DOHH2 (cell line): ENCODE data around the gene ISG15.

Experiments used
- H3F3A ChIP-seq: fragments of 200-600 bp; sonication (generic), shearing (Covaris generic); 2 replicates; pipeline ENCODE4 v1.6.0; 2016; ENCODE audit warnings: antibody characterized with exemption, mild to moderate bottlenecking; ENCODE audit not compliant: control insufficient read depth, insufficient read depth
- H3K27ac ChIP-seq: fragments of 200-600 bp; sonication (generic); 2 replicates; pipeline ENCODE4 v1.5.1; 2014; ENCODE audit warnings: low read depth, mild to moderate bottlenecking, low read length, moderate library complexity
- H3K27me3 ChIP-seq: fragments of 200-600 bp; sonication (generic); 2 replicates; pipeline ENCODE4 v1.6.1; 2014; ENCODE audit warnings: mild to moderate bottlenecking, low read length, mixed read lengths; ENCODE audit not compliant: control insufficient read depth
- H3K36me3 ChIP-seq: fragments of 200-600 bp; sonication (generic); 2 replicates; pipeline ENCODE4 v1.6.1; 2014; ENCODE audit warnings: mild to moderate bottlenecking, low read length, moderate library complexity, mixed read lengths; ENCODE audit not compliant: control insufficient read depth
- H3K4me1 ChIP-seq: fragments of 200-600 bp; sonication (generic); 2 replicates; pipeline ENCODE4 v1.6.1; 2014; ENCODE audit warnings: mild to moderate bottlenecking, low read length, mixed read lengths; ENCODE audit not compliant: control insufficient read depth
- H3K4me2 ChIP-seq: fragments of 200-600 bp; sonication (generic); 2 replicates; pipeline ENCODE4 v1.6.0; 2014; ENCODE audit warnings: mild to moderate bottlenecking, low read length, moderate library complexity
- H3K4me3 ChIP-seq: fragments of 200-600 bp; sonication (generic); 2 replicates; pipeline ENCODE4 v1.5.1; 2014; ENCODE audit warnings: mild to moderate bottlenecking, low read length, mixed read lengths
- H3K79me2 ChIP-seq: fragments of 200-600 bp; sonication (generic); 2 replicates; pipeline ENCODE4 v1.6.1; 2014; ENCODE audit warnings: mild to moderate bottlenecking, low read length, mixed read lengths; ENCODE audit not compliant: control insufficient read depth
- H3K9me2 ChIP-seq: fragments of 200-600 bp; sonication (generic); replicated peaks from 2 replicates; pipeline ENCODE4 v1.6.1; 2014; ENCODE audit warnings: mild to moderate bottlenecking, low read length, mixed read lengths; ENCODE audit not compliant: control insufficient read depth
- H3K9me3 ChIP-seq: fragments of 200-600 bp; sonication (generic); 2 replicates; pipeline ENCODE4 v1.6.1; 2014; ENCODE audit warnings: antibody characterized with exemption, low read length, mixed read lengths; ENCODE audit not compliant: control insufficient read depth, insufficient read depth
- H4K20me1 ChIP-seq: fragments of 200-600 bp; sonication (generic); 2 replicates; pipeline ENCODE4 v1.6.0; 2014; ENCODE audit warnings: low read depth, mild to moderate bottlenecking, antibody characterized with exemption, low read length, moderate library complexity; ENCODE audit not compliant: control insufficient read depth, insufficient read depth
- EZH2phosphoT487 ChIP-seq: fragments of 200-600 bp; sonication (generic); IDR thresholded peaks from 2 replicates; pipeline ENCODE4 v1.6.1; 2017; ENCODE audit warnings: borderline replicate concordance, mild to moderate bottlenecking, antibody characterized with exemption, low read length, moderate library complexity, mixed read lengths
- TF ChIP-seq, protein P1 (sequence below): fragments of 200-600 bp; sonication (generic); IDR thresholded peaks from one replicate; pipeline ENCODE4 v1.5.1; 2014; ENCODE audit warnings: antibody characterized with exemption, mild to moderate bottlenecking, low read depth, low read length; ENCODE audit not compliant: poor library complexity, severe bottlenecking

The ISG15 gene

DNA sequence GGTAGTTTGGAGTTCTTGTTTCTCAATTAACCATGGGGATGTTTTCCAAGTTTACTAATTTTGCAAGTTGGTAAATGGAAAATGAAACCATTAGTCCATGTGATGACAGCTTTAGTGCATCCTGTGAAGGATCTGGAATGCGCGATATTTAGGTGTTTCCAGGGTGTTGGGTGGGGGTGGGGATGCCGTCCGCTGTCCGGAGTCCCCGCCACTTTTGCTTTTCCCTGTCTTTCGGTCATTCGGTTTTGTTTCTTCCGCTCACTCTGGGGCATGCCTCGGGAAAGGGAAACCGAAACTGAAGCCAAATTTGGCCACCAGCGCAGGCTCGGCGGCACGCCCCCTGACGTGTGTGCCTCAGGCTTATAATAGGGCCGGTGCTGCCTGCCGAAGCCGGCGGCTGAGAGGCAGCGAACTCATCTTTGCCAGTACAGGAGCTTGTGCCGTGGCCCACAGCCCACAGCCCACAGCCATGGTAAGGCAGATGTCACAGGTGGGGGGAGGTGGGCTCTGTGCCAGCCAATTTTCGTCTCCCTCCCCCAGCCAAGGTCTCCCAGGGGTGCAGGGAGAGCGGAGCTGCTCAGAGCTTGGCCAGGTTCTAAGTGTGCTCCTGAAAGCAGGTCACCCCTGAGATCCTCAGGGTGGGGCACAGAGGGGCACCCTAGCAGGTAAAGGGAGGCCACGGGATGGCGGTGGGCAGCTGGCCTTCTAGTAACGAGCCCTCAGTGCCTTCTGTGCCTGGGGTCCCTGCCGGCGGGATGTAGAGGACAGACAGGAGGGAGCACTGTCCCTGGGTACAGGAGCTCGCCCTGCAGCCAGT lies at the start of gene ISG15:
Gene ISG15 (plus strand): TSS at position 393 of the 817 bp plus-strand sequence. CDS start 77 bp downstream, at position 470.
- no peaks in the 10 kb centered on the region for H4K20me1 ChIP-seq
- TF ChIP-seq EZH2phosphoT487: no peak
- TF ChIP-seq, protein P1, sequence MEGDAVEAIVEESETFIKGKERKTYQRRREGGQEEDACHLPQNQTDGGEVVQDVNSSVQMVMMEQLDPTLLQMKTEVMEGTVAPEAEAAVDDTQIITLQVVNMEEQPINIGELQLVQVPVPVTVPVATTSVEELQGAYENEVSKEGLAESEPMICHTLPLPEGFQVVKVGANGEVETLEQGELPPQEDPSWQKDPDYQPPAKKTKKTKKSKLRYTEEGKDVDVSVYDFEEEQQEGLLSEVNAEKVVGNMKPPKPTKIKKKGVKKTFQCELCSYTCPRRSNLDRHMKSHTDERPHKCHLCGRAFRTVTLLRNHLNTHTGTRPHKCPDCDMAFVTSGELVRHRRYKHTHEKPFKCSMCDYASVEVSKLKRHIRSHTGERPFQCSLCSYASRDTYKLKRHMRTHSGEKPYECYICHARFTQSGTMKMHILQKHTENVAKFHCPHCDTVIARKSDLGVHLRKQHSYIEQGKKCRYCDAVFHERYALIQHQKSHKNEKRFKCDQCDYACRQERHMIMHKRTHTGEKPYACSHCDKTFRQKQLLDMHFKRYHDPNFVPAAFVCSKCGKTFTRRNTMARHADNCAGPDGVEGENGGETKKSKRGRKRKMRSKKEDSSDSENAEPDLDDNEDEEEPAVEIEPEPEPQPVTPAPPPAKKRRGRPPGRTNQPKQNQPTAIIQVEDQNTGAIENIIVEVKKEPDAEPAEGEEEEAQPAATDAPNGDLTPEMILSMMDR: no peak
- H3K36me3 ChIP-seq: no peaks in the 10 kb centered on the region
- H3K79me2 ChIP-seq: no peaks in the 10 kb centered on the region
- H3K27ac ChIP-seq: no peak within 1 kb of the TSS
- H3K4me3 ChIP-seq: peak within 1 kb of the TSS; percentile 72
- peaks cover 22% of the 10 kb centered on the region for H3K4me1 ChIP-seq
- no peaks in the 10 kb centered on the region for H3F3A ChIP-seq
- no peaks in the 10 kb centered on the region for H3K9me2 ChIP-seq
- H3K9me3 ChIP-seq: no peaks in the 10 kb centered on the region
- no peaks in the 10 kb centered on the region for H3K27me3 ChIP-seq
- H3K4me2 ChIP-seq: peak within 1 kb of the TSS; percentile 79

DNA sequence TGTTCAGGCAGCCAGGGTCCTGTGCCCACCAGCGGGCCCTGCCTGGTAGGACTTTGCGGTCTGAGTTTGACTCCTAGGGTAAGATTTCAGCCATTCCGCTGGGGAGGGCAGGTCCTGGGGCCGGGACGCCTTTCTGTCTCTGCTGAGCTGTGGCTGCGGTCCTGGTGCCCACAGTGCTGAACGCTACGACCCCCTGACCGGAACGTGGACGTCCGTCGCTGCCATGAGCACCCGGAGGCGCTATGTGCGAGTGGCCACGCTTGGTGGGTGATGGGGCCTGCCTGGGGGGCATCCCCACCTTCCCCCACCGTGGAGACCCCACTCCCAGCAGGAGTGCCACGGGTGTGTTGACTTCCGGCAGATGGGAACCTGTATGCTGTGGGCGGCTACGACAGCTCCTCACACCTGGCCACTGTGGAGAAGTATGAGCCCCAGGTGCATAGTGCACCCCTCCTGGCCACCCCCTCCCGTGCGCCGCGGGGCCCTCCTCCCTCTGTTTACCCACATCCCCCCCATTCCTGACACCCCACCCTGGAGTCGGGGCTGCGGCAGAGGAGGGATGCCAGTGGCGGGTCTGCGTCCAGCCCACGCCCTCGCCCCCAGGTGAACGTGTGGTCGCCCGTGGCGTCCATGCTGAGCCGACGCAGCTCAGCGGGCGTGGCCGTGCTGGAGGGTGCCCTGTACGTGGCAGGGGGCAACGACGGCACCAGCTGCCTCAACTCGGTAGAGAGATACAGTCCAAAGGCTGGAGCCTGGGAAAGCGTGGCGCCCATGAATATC lies 49.4 kb upstream of the ISG15 start:
- 0 out of 2 replicates have a peak, but pooled peaks cover 4% of the 10 kb centered on the region for H3K27me3 ChIP-seq
- no peak for TF ChIP-seq EZH2phosphoT487
- TF ChIP-seq, protein P1: no peak
- H4K20me1 ChIP-seq: no peaks in the 10 kb centered on the region
- no peaks in the 10 kb centered on the region for H3K9me2 ChIP-seq
- peaks cover 24% of the 10 kb centered on the region for H3K4me1 ChIP-seq
- no peak overlapping the region for H3K4me2 ChIP-seq
- H3K27ac ChIP-seq: no peak overlapping the region
- peaks cover 2% of the 10 kb centered on the region for H3K79me2 ChIP-seq
- no peaks in the 10 kb centered on the region for H3F3A ChIP-seq
- no peak overlapping the region for H3K4me3 ChIP-seq
- no peaks in the 10 kb centered on the region for H3K9me3 ChIP-seq
- H3K36me3 ChIP-seq: peaks cover under 1% of the 10 kb centered on the region

DNA sequence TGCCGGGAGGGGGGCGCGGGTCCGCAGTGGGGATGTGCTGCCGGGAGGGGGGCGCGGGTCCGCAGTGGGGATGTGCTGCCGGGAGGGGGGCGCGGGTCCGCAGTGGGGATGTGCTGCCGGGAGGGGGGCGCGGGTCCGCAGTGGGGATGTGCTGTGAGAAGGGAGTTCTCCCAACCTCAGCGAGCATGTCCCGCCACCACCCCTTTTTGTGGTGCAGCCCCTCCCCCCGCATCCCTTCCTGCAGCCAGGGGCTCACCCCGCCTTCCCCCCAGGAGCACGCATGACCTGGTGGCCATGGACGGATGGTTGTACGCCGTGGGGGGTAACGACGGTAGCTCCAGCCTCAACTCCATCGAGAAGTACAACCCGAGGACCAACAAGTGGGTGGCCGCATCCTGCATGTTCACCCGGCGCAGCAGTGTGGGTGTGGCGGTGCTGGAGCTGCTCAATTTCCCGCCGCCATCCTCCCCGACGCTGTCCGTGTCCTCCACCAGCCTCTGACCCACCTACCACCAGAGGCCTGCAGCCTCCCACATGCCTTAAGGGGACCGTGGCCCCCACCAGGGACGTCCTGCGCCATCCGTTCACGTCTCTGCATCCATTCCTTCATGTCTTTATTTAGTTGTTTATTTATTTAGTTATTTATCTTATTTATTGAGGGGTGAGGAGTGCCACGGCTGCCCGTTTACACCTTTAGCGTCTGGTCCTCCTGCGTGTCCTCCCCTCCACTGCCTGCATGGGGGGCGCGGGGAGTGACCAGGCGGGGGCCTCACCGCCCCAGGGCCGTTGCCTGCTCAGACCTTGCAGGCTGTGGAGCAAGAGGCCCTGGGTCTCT lies 48.4 kb upstream of the ISG15 start:
- no peaks in the 10 kb centered on the region for H4K20me1 ChIP-seq
- no peak for TF ChIP-seq EZH2phosphoT487
- TF ChIP-seq, protein P1: no peak
- no peaks in the 10 kb centered on the region for H3K36me3 ChIP-seq
- H3K9me2 ChIP-seq: no peaks in the 10 kb centered on the region
- H3K79me2 ChIP-seq: no peaks in the 10 kb centered on the region
- no peak overlapping the region for H3K27ac ChIP-seq
- H3K9me3 ChIP-seq: no peaks in the 10 kb centered on the region; the same call in 1 of the 2 replicates
- peaks cover 17% of the 10 kb centered on the region for H3K4me1 ChIP-seq
- H3F3A ChIP-seq: no peaks in the 10 kb centered on the region; the same call in 1 of the 2 replicates
- H3K27me3 ChIP-seq: 0 out of 2 replicates have a peak, but pooled peaks cover 4% of the 10 kb centered on the region
- H3K4me2 ChIP-seq: no peak overlapping the region
- no peak overlapping the region for H3K4me3 ChIP-seq
